ENCODE results near the gene ACTL10.

The ACTL10 gene

DNA sequence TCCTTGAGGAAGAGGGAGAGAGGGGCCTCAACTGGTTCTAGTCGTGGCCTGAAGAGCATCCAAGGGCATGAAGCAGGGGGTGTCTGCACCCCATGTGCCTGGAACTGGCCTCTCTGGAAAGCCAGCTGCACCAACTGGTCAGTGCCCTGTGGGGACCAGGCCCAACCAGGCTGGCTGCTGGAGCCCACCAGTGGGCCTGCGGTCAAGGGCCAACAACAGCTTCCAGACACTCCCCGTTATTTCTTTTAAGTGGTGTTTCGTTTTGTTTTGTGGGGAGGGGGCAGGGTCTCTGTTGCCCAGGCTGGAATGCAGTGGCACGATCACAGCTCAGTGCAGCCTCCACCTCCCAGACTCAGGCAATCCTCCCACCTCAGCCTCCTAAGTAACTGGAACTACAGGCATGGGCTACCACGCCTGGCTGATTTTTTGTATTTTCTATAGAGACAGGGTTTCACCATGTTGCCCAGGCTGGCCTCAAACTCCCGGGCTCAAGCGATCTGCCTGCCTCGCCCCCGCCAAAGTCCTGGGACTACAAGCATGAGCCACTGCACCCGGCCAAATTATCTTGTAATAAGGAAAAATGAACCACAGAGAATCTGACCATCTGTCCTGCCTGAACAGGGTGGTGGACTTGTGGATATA is 16.5 kb upstream of the ACTL10 start:
- Histone ChIP-seq H3K4me1 (ENCODE audit: control insufficient read depth, insufficient read depth, low read length) (no peaks in the 10 kb centered on the region), H3K27ac (ENCODE audit: extremely low read depth, low read depth, low read length) (no peak overlapping the region), H3K36me3 (ENCODE audit: control insufficient read depth in 2 of 2, insufficient read depth in 1 of 2, low read length in 2 of 2) (peaks cover 3 to 11% of the 10 kb centered on the region in 2 experiments; a peak in 2 of 3 replicates), H3K9me3 (ENCODE audit: control insufficient read depth, insufficient read depth, low read depth, low read length) (no peaks in the 10 kb centered on the region), H3K4me3 (ENCODE audit: low read depth, low read length) (no peak overlapping the region)
- ChIA-PET CTCF (interaction anchor here (0.5 to 2.2 kb wide), 3 partner anchors 190 to 195 kb away, joined by 3 to 9 read pairs (median 4); no protein-coding TSS in a partner anchor), POLR2A (interaction anchor here (0.8 to 2.9 kb wide), 2 partner anchors 13 to 40 kb away, joined by 3 to 7 read pairs; no protein-coding TSS in a partner anchor)
- no peak for TF ChIP-seq ZNF791 (tag by site-specific recombination; IDR thresholded peaks at IDR 0.05)
- no peak for TF ChIP-seq ZNF621 (tag by site-specific recombination; IDR thresholded peaks at IDR 0.05)
- TF ChIP-seq YY1 (tag by site-specific recombination; IDR thresholded peaks at IDR 0.05), result no peak
- no peak for TF ChIP-seq ZNF561 (tag by site-specific recombination; IDR thresholded peaks at IDR 0.05; ENCODE audit: borderline replicate concordance)
- TF ChIP-seq, protein P1, sequence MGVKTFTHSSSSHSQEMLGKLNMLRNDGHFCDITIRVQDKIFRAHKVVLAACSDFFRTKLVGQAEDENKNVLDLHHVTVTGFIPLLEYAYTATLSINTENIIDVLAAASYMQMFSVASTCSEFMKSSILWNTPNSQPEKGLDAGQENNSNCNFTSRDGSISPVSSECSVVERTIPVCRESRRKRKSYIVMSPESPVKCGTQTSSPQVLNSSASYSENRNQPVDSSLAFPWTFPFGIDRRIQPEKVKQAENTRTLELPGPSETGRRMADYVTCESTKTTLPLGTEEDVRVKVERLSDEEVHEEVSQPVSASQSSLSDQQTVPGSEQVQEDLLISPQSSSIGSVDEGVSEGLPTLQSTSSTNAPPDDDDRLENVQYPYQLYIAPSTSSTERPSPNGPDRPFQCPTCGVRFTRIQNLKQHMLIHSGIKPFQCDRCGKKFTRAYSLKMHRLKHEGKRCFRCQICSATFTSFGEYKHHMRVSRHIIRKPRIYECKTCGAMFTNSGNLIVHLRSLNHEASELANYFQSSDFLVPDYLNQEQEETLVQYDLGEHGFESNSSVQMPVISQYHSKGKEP (tag by site-specific recombination; IDR thresholded peaks at IDR 0.05), result no peak
- no peak for TF ChIP-seq ZNF843 (tag by site-specific recombination; IDR thresholded peaks at IDR 0.05)
- no peak for TF ChIP-seq GLI2 (tag by site-specific recombination; IDR thresholded peaks at IDR 0.05; ENCODE audit: borderline replicate concordance, low read depth)
- no peak for TF ChIP-seq ZNF473 (tag by site-specific recombination; IDR thresholded peaks at IDR 0.05)
- TF ChIP-seq PRDM1 (tag by site-specific recombination; IDR thresholded peaks at IDR 0.05), result no peak
- TF ChIP-seq, protein P2, sequence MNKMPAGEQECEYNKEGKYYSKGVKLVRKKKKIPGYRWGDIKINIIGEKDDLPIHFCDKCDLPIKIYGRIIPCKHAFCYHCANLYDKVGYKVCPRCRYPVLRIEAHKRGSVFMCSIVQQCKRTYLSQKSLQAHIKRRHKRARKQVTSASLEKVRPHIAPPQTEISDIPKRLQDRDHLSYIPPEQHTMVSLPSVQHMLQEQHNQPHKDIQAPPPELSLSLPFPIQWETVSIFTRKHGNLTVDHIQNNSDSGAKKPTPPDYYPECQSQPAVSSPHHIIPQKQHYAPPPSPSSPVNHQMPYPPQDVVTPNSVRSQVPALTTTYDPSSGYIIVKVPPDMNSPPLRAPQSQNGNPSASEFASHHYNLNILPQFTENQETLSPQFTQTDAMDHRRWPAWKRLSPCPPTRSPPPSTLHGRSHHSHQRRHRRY (tag by site-specific recombination; IDR thresholded peaks at IDR 0.05), result no peak
- TF ChIP-seq, protein P3, sequence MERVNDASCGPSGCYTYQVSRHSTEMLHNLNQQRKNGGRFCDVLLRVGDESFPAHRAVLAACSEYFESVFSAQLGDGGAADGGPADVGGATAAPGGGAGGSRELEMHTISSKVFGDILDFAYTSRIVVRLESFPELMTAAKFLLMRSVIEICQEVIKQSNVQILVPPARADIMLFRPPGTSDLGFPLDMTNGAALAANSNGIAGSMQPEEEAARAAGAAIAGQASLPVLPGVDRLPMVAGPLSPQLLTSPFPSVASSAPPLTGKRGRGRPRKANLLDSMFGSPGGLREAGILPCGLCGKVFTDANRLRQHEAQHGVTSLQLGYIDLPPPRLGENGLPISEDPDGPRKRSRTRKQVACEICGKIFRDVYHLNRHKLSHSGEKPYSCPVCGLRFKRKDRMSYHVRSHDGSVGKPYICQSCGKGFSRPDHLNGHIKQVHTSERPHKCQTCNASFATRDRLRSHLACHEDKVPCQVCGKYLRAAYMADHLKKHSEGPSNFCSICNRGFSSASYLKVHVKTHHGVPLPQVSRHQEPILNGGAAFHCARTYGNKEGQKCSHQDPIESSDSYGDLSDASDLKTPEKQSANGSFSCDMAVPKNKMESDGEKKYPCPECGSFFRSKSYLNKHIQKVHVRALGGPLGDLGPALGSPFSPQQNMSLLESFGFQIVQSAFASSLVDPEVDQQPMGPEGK (tag by site-specific recombination; IDR thresholded peaks at IDR 0.05), result no peak
- TF ChIP-seq, protein P4, sequence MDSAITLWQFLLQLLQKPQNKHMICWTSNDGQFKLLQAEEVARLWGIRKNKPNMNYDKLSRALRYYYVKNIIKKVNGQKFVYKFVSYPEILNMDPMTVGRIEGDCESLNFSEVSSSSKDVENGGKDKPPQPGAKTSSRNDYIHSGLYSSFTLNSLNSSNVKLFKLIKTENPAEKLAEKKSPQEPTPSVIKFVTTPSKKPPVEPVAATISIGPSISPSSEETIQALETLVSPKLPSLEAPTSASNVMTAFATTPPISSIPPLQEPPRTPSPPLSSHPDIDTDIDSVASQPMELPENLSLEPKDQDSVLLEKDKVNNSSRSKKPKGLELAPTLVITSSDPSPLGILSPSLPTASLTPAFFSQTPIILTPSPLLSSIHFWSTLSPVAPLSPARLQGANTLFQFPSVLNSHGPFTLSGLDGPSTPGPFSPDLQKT (IDR thresholded peaks at IDR 0.05; ENCODE audit: borderline replicate concordance, low read depth, low read length), result no peak
- TF ChIP-seq ZNF202 (tag by site-specific recombination; IDR thresholded peaks at IDR 0.05; ENCODE audit: borderline replicate concordance), result no peak
- no peak for TF ChIP-seq EGR2 (tag by site-specific recombination; IDR thresholded peaks at IDR 0.05; ENCODE audit: low read depth)
- no peak for TF ChIP-seq BCL11A (tag by site-specific recombination; IDR thresholded peaks at IDR 0.05; ENCODE audit: low read depth)
- TF ChIP-seq HOXC10 (CRISPR knock-in tag; IDR thresholded peaks at IDR 0.05), result no peak
- no peak for TF ChIP-seq ZNF707 (tag by site-specific recombination; IDR thresholded peaks at IDR 0.05)
- no peak for TF ChIP-seq ZNF112 (tag by site-specific recombination; IDR thresholded peaks at IDR 0.05)
- no peak for TF ChIP-seq ZFP3 (tag by site-specific recombination; IDR thresholded peaks at IDR 0.05; ENCODE audit: low read depth)
